Type B pancreatic cell (in vitro differentiated cells): ENCODE data around the gene GPR101. TPM values are rescaled to one million over a fixed set of nuclear protein-coding genes. Genes with fewer than 3 reads are reported as not detected.

Experiments
- DNase-seq: peaks from one replicate; pipeline ENCODE4 v3.0.0; 2021; ENCODE audit warnings: mixed read lengths; ENCODE audit not compliant: unreplicated experiment; ENCODE audit errors: extremely low spot score
- H3K27ac Mint-ChIP-seq: 2 replicates; pipeline ENCODE4 v1.8.0; 2021; ENCODE audit warnings: mild to moderate bottlenecking, mixed read lengths
- H3K27me3 Mint-ChIP-seq: 2 replicates; pipeline ENCODE4 v1.8.0; 2021; ENCODE audit warnings: mixed read lengths
- H3K36me3 Mint-ChIP-seq: 2 replicates; pipeline ENCODE4 v1.8.0; 2021; ENCODE audit warnings: mixed read lengths
- H3K4me1 Mint-ChIP-seq: one replicate; pipeline ENCODE4 v1.8.0; 2021; ENCODE audit warnings: mixed read lengths; ENCODE audit not compliant: unreplicated experiment
- H3K4me3 Mint-ChIP-seq: 2 replicates; pipeline ENCODE4 v1.8.0; 2021; ENCODE audit warnings: mild to moderate bottlenecking, mixed read lengths
- H3K9me3 Mint-ChIP-seq: 2 replicates; pipeline ENCODE4 v1.8.0; 2021; ENCODE audit warnings: mixed read lengths
- total RNA-seq: library from RNA; stranded (reverse); gene quantifications from 2 replicates; pipeline ENCODE4 v1.2.1, GENCODE V29; 2021; ENCODE audit warnings: low replicate concordance
- TF ChIP-seq, protein P1 (sequence below): fragments of 200-600 bp; sonication (generic); conservative IDR thresholded peaks from 2 replicates; pipeline ENCODE4 v1.5.0; 2021; ENCODE audit warnings: antibody characterized with exemption, mild to moderate bottlenecking

The GPR101 gene
- total RNA-seq, 1 donor from 2014 or later: not detected

DNA sequence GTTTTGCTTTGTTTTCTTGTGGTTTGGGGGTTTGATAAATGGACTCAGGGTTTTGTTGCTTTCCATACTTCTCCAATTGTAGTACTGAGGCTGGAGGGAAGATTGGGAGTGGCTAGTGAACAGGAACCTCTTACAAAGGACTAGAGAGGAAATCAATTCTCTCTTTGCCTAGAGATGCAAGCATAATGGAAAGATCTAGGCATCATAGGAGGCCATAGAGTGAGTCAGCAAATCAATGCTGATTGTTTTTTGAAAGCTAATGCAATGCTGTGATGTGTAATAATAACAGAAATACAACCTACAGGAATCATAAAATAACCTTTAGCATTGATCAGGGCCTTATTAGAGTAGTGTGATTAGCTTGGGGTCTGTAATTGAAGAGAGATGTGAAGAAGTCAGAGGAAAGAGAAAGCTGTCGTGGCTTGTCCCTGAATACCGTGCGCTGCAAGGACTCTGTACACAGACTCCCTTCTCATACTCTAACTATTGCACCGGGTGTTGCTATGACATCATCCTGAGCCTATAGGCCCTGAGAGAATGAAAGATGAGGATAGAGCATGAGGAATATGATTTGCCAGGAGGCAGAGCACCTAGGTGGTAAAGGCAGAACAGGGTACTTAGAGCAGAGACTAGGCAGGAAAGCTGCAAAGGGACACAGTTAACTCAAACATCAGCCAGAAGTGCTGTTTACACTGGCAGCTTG is 29.3 kb upstream of the GPR101 start:
- DNase-seq: no peak
- no peaks in the 10 kb centered on the region for H3K4me1 Mint-ChIP-seq
- H3K27me3 Mint-ChIP-seq: no peaks in the 10 kb centered on the region
- no peak overlapping the region for H3K4me3 Mint-ChIP-seq
- H3K36me3 Mint-ChIP-seq: no peaks in the 10 kb centered on the region
- peak overlapping the region; percentile 54 for H3K27ac Mint-ChIP-seq
- H3K9me3 Mint-ChIP-seq: peaks cover 4% of the 10 kb centered on the region
- TF ChIP-seq, protein P1, sequence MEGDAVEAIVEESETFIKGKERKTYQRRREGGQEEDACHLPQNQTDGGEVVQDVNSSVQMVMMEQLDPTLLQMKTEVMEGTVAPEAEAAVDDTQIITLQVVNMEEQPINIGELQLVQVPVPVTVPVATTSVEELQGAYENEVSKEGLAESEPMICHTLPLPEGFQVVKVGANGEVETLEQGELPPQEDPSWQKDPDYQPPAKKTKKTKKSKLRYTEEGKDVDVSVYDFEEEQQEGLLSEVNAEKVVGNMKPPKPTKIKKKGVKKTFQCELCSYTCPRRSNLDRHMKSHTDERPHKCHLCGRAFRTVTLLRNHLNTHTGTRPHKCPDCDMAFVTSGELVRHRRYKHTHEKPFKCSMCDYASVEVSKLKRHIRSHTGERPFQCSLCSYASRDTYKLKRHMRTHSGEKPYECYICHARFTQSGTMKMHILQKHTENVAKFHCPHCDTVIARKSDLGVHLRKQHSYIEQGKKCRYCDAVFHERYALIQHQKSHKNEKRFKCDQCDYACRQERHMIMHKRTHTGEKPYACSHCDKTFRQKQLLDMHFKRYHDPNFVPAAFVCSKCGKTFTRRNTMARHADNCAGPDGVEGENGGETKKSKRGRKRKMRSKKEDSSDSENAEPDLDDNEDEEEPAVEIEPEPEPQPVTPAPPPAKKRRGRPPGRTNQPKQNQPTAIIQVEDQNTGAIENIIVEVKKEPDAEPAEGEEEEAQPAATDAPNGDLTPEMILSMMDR: no peak

DNA sequence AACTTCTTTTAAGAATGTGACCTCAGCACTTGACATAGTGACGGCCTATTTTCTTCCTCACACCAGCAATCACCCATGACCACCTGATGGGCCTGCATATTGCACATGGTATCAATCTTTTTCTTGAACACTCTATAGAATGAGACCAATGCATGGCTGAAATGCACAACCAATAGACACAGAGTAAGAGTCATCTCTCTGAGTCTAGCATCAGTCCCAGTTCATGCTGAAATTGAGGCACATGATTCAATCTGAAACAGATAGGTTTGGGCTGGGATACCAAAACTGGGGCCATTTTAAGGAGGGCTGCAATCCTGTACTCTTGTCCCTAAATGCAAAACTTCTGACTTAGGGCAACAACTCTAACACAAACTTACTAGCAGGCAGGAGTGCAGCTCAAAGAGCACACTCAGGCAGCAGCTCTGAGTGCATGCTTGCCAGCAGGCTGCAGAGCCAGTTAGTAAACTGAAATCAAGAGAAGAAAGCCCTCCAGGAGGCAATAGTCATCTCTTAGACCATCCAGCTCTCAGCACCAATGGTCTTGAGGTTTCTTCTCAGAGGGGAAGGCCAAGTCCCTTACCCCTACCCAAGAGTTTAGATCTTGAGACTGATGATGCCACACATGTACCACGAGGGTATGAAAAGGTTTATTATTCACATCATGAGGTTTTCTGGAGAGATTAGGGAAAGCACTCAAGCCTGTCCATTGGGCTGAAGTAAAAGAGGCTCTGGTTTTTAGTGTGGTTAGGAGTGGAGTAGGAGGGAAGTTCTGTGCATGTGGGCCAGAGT is 24.7 kb upstream of the GPR101 start:
- DNase-seq: no peak
- TF ChIP-seq, protein P1: no peak
- Mint-ChIP-seq H3K27me3 (peaks cover 29% of the 10 kb centered on the region), H3K4me1 (no peaks in the 10 kb centered on the region), H3K27ac (no peak overlapping the region), H3K9me3 (no peaks in the 10 kb centered on the region), H3K4me3 (no peak overlapping the region), H3K36me3 (no peaks in the 10 kb centered on the region)

- peaks cover 74% of the 10 kb centered on the region for H3K27me3 Mint-ChIP-seq
- DNase-seq: no peak
- peaks cover 3% of the 10 kb centered on the region for H3K9me3 Mint-ChIP-seq
- no peaks in the 10 kb centered on the region for H3K4me1 Mint-ChIP-seq
- TF ChIP-seq, protein P1: peak; percentile 7
- no peaks in the 10 kb centered on the region for H3K36me3 Mint-ChIP-seq
- H3K4me3 Mint-ChIP-seq: peak overlapping the region; percentile 89
- no peak overlapping the region for H3K27ac Mint-ChIP-seq
Observed at GRCh38 chrX:137052643-137053235, 18.9 kb upstream of the GPR101 start.

DNA sequence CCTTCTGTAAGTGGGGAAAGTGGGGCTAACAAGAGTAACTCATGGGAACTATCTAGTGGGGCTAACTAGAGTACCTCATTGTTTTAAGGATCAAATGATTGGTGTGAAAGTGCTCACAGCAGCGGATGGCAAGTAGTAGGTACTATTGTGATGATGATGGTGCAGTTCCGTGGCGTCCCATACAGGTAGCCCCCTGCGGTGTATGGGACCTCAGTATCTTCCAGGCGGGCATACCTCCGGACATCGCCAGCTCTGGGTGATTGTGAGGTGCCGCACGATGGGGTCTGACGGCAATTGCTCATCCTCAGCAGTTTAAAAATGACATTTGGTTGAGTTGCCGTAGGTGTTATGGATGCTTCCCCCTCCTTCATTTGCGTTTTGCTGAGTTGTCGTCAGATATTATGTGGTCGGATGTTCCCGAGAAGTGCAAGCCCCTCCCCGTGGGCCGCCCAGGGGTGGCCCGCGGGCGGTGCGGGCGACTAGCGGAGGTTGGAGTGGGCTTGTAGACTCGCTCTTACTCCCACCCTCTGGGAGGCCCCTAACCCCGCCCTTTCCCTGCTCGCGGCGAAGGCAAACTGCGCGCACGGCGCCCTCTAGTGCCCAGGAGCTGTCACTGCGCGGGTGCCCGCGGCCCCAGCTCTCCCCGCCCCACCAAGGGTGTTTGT is 18.3 kb upstream of the GPR101 start:
- no peak overlapping the region for H3K27ac Mint-ChIP-seq
- peaks cover 78% of the 10 kb centered on the region for H3K27me3 Mint-ChIP-seq
- no peaks in the 10 kb centered on the region for H3K36me3 Mint-ChIP-seq
- peaks cover 5% of the 10 kb centered on the region for H3K9me3 Mint-ChIP-seq
- TF ChIP-seq, protein P1: peak; percentile 87
- peak overlapping the region; percentile 89 for H3K4me3 Mint-ChIP-seq
- no peaks in the 10 kb centered on the region for H3K4me1 Mint-ChIP-seq
- DNase-seq: peak; percentile 81

DNA sequence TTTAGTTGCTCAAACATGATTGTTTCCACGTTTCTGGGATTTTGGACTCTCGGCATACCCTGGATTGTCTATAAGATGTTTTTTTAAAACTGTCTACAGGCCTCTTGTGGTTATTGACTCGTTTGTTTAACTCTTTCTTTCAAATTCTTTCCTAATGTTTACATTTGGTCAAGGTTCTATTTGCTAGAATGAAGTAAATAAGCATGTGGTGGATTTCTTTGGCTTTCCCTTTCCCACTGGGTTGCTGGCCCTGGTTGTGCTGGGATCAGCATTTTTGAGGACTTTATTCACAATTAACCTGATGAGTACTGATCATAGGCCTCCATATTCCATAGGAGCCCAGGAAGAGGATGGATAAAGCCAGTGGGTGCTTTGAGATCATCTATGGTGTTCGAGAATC is 11.1 kb upstream of the GPR101 start:
- Mint-ChIP-seq H3K4me3 (no peak overlapping the region), H3K9me3 (peaks cover 5% of the 10 kb centered on the region), H3K4me1 (no peaks in the 10 kb centered on the region), H3K27me3 (peaks cover 53% of the 10 kb centered on the region), H3K36me3 (no peaks in the 10 kb centered on the region), H3K27ac (no peak overlapping the region)
- TF ChIP-seq, protein P1: no peak
- no peak for DNase-seq
